ENCODE measurements around the gene SAFB2. TPM values are rescaled to one million over a fixed set of nuclear protein-coding genes. Genes with fewer than 3 reads are reported as not detected.

The SAFB2 gene
- total and polyA plus RNA-seq, 8 donors, result 38.5 to 237 (median 83.7) TPM

DNA sequence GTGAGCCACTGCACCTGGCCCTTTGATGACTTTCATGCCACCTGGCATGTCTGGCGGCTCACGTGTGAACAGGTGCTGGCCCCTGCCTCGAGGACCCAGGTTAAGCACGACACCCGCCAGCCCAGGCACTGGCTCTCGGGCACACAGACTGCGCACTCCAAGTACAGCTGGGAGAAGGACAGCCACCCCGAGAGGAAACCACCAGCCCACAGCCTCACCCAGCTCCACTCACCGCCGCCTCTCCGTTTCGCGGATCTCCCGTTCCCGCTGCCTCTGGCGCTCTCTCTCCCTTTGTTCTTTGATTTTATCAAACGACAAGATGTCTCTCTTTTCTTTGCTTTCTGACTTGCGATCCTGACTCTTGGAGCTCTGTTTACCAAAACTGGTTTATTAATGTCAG is 27.4 kb downstream of the SAFB2 start:
- TF ChIP-seq POLR2A (IDR thresholded peaks at IDR 0.05) (no peak), POLR2AphosphoS5 (IDR thresholded peaks at IDR 0.05) (no peak), EP300 (IDR thresholded peaks at IDR 0.05) (no peak)
- TF ChIP-seq, protein P1, sequence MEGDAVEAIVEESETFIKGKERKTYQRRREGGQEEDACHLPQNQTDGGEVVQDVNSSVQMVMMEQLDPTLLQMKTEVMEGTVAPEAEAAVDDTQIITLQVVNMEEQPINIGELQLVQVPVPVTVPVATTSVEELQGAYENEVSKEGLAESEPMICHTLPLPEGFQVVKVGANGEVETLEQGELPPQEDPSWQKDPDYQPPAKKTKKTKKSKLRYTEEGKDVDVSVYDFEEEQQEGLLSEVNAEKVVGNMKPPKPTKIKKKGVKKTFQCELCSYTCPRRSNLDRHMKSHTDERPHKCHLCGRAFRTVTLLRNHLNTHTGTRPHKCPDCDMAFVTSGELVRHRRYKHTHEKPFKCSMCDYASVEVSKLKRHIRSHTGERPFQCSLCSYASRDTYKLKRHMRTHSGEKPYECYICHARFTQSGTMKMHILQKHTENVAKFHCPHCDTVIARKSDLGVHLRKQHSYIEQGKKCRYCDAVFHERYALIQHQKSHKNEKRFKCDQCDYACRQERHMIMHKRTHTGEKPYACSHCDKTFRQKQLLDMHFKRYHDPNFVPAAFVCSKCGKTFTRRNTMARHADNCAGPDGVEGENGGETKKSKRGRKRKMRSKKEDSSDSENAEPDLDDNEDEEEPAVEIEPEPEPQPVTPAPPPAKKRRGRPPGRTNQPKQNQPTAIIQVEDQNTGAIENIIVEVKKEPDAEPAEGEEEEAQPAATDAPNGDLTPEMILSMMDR (IDR thresholded peaks at IDR 0.05), result no peak
- DNase-seq, result no peak
- H3K4me3 ChIP-seq, result no peak overlapping the region
- H3K27ac ChIP-seq, result no peak overlapping the region
- H3K4me1 ChIP-seq, result no peaks in the 10 kb centered on the region
- intact Hi-C loops (cut with DNase I; ENCODE audit: low total_unique reads), result no loop called here
- peaks cover 99 to 100% (median 100%) of the 10 kb centered on the region in 4 donors for H3K36me3 ChIP-seq
- H3K9me3 ChIP-seq, result no peaks in the 10 kb centered on the region
- H3K27me3 ChIP-seq, result no peaks in the 10 kb centered on the region
- WGBS, 5 donors, result 87 to 91% (median 91%) methylated on average over 18 of the region's 18 CpGs

DNA sequence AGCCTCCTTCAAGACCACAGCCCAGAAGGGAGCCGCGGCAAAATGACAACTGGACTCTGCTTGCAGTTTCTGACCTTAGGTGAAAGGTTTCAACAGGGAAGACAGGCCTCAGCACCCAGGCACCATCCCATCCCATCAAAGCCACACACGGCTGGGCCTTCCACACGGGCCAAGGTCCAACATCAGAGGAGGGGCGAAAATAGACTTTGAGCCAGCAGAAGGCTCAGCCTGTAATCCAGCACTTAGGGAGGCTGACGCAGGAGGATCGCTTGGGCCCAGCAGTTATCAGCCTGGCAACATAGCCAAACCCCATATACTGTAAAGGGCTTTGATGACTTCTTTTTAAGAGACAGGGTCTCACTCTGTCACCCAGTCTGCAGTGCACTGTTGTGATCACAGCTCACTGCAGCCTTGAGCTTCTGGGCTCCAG is 28.0 kb downstream of the SAFB2 start:
- TF ChIP-seq, protein P1 (IDR thresholded peaks at IDR 0.05), result no peak
- TF ChIP-seq EP300 (IDR thresholded peaks at IDR 0.05) (no peak), POLR2A (IDR thresholded peaks at IDR 0.05) (no peak), POLR2AphosphoS5 (IDR thresholded peaks at IDR 0.05) (no peak)
- Histone ChIP-seq H3K36me3 (peaks cover 99 to 100% (median 100%) of the 10 kb centered on the region in 4 donors), H3K4me3 (no peak overlapping the region), H3K9me3 (no peaks in the 10 kb centered on the region), H3K27me3 (no peaks in the 10 kb centered on the region), H3K27ac (no peak overlapping the region), H3K4me1 (no peaks in the 10 kb centered on the region)
- intact Hi-C loops (cut with DNase I; ENCODE audit: low total_unique reads), result no loop called here
- DNase-seq, result no peak
- WGBS, 5 donors, result 82 to 96% (median 90%) methylated on average over 7 of the region's 7 CpGs

DNA sequence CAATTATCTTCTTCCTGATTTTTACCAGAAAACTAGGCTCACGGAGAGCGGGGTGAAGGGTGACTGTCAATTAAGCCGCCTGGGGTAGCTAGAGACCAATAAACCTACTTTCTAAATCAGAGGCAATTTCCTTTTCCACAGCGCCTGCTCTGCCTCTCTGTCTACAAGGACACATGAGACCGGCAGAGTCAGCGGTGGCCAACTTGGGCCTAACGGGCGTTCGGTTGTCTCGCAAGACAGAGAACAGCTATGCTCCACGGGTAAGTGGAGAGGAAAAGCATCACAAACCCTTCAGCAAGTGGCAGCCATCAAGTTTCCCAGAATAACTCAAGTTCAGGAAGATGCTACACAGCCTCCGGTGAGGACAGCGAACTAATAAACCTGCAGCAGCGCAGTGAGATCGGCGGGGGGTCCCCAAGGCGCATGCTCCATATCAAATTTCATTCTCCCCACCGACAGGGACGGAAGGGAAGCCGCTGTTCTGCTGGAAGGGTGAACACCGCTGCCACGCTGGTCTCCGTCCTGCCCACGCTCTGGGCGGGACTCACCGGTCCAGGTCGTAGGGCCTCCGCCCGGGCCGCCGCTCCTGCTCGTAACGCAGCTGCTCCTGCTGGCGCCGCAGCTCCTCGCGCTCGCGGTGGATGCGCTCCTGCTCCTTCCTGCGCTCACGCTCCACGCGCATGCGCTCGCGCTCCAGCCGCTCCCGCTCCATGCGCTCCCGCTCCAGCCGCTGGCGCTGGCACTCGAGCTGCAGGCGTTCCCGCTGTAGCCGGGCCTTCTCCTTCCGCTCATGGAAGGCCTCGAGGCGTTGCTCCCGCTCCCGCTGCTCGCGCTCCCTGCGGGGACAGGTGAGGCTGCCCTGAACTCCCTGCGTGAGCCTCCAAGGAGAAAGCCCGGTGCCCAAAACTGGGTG is 29.0 kb downstream of the SAFB2 start:
- no peak for DNase-seq
- WGBS, 5 donors, result 93 to 96% (median 94%) methylated on average over 67 of the region's 67 CpGs
- intact Hi-C loops (cut with DNase I; ENCODE audit: low total_unique reads), result no loop called here
- Histone ChIP-seq H3K4me3 (no peak overlapping the region), H3K27ac (no peak overlapping the region), H3K9me3 (no peaks in the 10 kb centered on the region), H3K4me1 (no peaks in the 10 kb centered on the region), H3K36me3 (peaks cover 98 to 100% (median 100%) of the 10 kb centered on the region in 4 donors), H3K27me3 (no peaks in the 10 kb centered on the region)
- TF ChIP-seq EP300 (IDR thresholded peaks at IDR 0.05), result no peak
- TF ChIP-seq, protein P1 (IDR thresholded peaks at IDR 0.05), result no peak
- TF ChIP-seq POLR2A (IDR thresholded peaks at IDR 0.05), result no peak
- TF ChIP-seq POLR2AphosphoS5 (IDR thresholded peaks at IDR 0.05), result no peak

DNA sequence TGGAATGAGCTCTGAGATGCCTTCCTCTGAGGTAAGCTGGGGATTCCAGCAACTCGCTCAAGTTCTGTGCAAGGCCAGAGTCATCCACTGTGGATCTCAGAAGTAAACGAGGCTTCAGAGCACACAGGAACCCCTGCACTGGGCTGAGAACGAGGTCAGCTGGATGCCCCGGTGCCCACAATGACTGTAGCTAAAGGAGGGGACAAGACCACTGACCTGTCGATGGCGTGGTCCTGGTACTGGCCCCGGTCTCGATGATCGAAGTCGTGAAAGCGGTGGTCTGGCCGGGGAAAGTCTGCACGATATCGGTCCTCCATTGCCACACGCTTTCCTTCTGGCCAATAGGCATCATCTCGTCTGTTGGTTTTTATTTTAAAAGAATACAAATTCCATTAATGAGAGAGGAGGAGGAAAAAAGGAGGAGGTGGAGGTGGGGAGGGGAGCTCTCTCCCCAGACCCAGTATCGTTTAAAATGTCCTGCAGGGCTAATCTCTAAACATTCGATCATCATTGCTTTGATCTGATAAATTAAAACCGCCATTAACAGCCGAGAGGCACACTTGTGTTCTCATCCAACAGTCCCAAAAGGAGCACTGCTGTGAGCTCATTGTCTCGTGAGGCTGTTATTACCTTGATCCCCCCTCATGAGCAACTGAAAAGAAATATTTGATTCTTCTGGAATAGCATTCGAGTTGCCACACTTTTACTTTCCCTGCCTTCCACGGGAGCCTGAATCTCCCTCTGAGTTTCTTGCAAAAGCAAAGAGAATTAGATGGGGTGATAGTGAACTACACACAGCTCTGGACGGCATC is 29.8 kb downstream of the SAFB2 start:
- DNase-seq, result no peak
- H3K36me3 ChIP-seq, result peaks cover 98 to 100% (median 100%) of the 10 kb centered on the region in 4 donors
- no peak for TF ChIP-seq POLR2A (IDR thresholded peaks at IDR 0.05)
- TF ChIP-seq, protein P1 (IDR thresholded peaks at IDR 0.05), result no peak
- TF ChIP-seq EP300 (IDR thresholded peaks at IDR 0.05), result no peak
- TF ChIP-seq POLR2AphosphoS5 (IDR thresholded peaks at IDR 0.05), result no peak

More for the DNA sequence above, 29.8 kb downstream of the SAFB2 start:
- Histone ChIP-seq H3K9me3 (no peaks in the 10 kb centered on the region), H3K4me3 (no peak overlapping the region), H3K27ac (no peak overlapping the region), H3K4me1 (no peaks in the 10 kb centered on the region), H3K27me3 (no peaks in the 10 kb centered on the region)
- intact Hi-C loops (cut with DNase I; ENCODE audit: low total_unique reads), result no loop called here
- 84 to 90% (median 89%) methylated on average over 23 to 24 of the region's 24 CpGs for WGBS, 5 donors

Data from stomach (tissue), 9 donors.